Measurements from ENCODE around the gene GNL3L. TPM values are rescaled to one million over a fixed set of nuclear protein-coding genes. Genes with fewer than 3 reads are reported as not detected.
"Not testable (repeated sequence)": the region's sequence is repeated elsewhere in the genome, so short reads cannot be mapped to it uniquely, and the experiment has no call there.

GNL3L gene, protein sequence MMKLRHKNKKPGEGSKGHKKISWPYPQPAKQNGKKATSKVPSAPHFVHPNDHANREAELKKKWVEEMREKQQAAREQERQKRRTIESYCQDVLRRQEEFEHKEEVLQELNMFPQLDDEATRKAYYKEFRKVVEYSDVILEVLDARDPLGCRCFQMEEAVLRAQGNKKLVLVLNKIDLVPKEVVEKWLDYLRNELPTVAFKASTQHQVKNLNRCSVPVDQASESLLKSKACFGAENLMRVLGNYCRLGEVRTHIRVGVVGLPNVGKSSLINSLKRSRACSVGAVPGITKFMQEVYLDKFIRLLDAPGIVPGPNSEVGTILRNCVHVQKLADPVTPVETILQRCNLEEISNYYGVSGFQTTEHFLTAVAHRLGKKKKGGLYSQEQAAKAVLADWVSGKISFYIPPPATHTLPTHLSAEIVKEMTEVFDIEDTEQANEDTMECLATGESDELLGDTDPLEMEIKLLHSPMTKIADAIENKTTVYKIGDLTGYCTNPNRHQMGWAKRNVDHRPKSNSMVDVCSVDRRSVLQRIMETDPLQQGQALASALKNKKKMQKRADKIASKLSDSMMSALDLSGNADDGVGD
- 10 to 100 TPM; 40.6 to 53.9 TPM for total RNA-seq

DNA sequence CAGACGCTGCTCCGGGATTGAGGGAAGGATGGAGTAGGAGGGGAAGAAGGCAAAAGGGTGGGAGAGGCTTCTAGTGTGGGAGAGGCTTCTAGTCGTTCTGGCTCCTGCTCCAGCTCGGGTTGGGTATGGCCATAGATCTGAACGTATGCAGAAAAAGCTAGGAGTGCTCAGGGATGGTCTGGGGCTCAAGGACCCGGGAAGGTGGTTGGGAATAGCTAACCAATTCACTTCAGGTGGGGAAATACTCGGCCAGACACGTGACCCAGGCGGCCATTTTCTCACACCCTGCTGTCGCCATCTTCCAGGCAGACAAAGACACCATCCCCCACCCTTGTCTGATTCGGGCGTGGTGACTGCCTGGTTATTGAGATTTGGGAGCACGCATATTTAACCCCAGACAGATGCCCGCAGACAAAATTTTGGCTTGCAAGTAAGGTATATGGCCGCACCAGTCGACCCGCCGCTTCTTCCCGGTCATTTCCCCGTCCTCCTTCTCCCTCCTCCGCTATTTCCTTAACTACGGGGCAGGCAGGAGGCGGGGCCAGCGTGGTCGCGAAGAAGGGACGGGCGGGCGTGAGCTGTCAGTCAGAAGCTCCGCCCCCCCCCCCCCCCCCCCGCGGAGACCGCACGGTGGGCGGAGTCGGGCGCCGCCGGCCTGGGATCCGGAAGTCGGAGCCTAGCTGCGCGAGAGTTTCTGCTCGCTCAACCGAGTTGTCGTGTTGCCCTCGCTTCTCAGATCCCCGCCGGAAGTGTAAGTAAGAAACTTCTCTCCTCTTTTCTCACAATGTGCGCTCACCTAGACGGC, at the start of gene GNL3L:
TSS of gene GNL3L (plus strand) at position 668 of the 805 bp plus-strand sequence. CDS start 2,348 bp downstream, outside the sequence.
- no peaks in the 10 kb centered on the region for H3K27me3 Mint-ChIP-seq
- peaks cover 2% of the 10 kb centered on the region for H3K9me3 Mint-ChIP-seq (ENCODE audit: low read depth)
- ATAC-seq = peak; percentile 86
- CTCF ChIA-PET = interaction anchor here (0.8 kb wide), 1 partner anchor 110 kb away, joined by 5 read pairs; no protein-coding TSS in a partner anchor
- peak within 1 kb of the TSS; percentile 94 for H3K27ac Mint-ChIP-seq
- H3K36me3 Mint-ChIP-seq = peaks cover 21% of the 10 kb centered on the region
- peaks cover 36% of the 10 kb centered on the region for H3K4me1 Mint-ChIP-seq
- H3K4me3 Mint-ChIP-seq = peak within 1 kb of the TSS; percentile 89
- DNase-seq = peak; percentile 88

DNA sequence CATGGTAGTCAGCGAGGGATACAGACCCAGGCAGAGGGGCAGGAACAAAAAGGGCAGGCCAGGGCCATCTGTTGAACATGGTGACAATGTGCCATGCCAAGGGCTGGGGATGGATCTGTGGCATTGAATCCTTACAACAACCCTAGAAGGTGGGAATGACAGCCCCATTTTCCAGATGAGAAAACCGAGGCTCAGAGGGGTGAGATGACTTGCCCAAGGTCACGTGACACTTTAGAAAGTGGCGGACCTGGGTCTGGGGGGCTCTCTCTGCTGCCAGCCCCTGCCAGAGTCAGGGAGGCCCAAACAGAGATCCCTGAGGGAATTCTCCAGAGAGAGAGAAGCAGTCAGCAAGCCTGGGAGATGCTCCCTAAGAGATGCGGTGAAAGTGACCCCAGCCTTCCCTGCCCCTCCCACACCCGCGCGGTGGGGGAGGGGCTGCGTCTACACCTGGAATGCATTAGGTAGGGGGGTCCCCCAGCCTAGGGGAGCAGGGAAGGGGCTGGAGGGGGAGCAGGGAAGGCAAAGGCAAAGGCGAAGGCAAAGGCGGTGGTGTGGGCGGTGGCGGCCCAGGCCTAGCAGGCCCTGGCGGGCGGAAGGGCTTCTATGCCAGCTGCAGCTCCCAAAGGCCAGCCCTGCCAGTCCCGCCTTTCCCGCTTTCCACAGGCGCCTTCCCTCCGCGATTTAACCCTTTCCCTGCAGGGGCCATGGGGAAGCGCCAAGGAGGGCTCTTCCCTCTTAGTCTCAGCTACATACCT, 47.0 kb upstream of the GNL3L start:
- no peak overlapping the region for H3K27ac Mint-ChIP-seq
- CTCF ChIA-PET = no interaction called here

GRCh38 chrX:54483946-54484345, 46.1 kb upstream of the GNL3L start:
- no peaks in the 10 kb centered on the region for H3K9me3 Mint-ChIP-seq (ENCODE audit: low read depth)
- CTCF ChIA-PET = no interaction called here
- no peak for DNase-seq
- no peaks in the 10 kb centered on the region for H3K27me3 Mint-ChIP-seq
- H3K4me3 Mint-ChIP-seq = no peak overlapping the region
- no peak overlapping the region for H3K27ac Mint-ChIP-seq
- no peaks in the 10 kb centered on the region for H3K36me3 Mint-ChIP-seq
- no peaks in the 10 kb centered on the region for H3K4me1 Mint-ChIP-seq
- ATAC-seq = no peak

More for the DNA sequence above, 47.0 kb upstream of the GNL3L start:
- Mint-ChIP-seq H3K27me3 (no peaks in the 10 kb centered on the region), H3K9me3 (ENCODE audit: low read depth) (no peaks in the 10 kb centered on the region), H3K4me3 (no peak overlapping the region), H3K4me1 (no peaks in the 10 kb centered on the region), H3K36me3 (no peaks in the 10 kb centered on the region)
- DNase-seq (no peak), ATAC-seq (no peak)

DNA sequence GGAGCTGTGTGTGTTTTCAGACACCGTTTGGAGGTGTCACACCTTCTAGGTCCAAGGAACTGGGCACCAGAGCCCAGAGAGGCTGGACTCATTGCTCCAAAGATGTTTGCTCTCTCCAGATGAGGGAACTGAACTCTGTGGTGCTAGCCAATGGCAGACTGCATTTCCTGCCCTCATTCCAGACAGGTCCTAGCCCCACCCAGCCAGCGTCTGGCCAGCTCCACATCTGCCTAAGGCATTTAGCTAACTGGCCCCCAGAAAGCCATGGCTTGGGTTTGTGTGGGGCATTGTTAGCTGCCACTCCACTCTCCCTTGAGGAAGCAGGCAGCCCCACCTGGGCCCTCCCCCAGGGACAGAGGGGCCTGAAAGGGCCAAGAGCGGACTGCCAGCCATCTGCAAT, 45.4 kb upstream of the GNL3L start:
- CTCF ChIA-PET = no interaction called here
- H3K4me3 Mint-ChIP-seq = no peak overlapping the region
- H3K27me3 Mint-ChIP-seq = no peaks in the 10 kb centered on the region
- ATAC-seq (no peak), DNase-seq (no peak)
- H3K27ac Mint-ChIP-seq = no peak overlapping the region
- H3K36me3 Mint-ChIP-seq = no peaks in the 10 kb centered on the region
- H3K4me1 Mint-ChIP-seq = no peaks in the 10 kb centered on the region
- no peaks in the 10 kb centered on the region for H3K9me3 Mint-ChIP-seq (ENCODE audit: low read depth)

GRCh38 chrX:54489819-54490218, 40.2 kb upstream of the GNL3L start:
- peaks cover 17% of the 10 kb centered on the region for H3K27me3 Mint-ChIP-seq
- CTCF ChIA-PET; H3K36me3 Mint-ChIP-seq; ATAC-seq; H3K27ac Mint-ChIP-seq; H3K4me1 Mint-ChIP-seq; H3K4me3 Mint-ChIP-seq; H3K9me3 Mint-ChIP-seq (ENCODE audit: low read depth); DNase-seq: not testable (repeated sequence)

- H3K36me3 Mint-ChIP-seq = no peaks in the 10 kb centered on the region
- H3K4me1 Mint-ChIP-seq = no peaks in the 10 kb centered on the region
- no peaks in the 10 kb centered on the region for H3K9me3 Mint-ChIP-seq (ENCODE audit: low read depth)
- peaks cover 32% of the 10 kb centered on the region for H3K27me3 Mint-ChIP-seq
- CTCF ChIA-PET = no interaction called here
- no peak for ATAC-seq
- no peak overlapping the region for H3K27ac Mint-ChIP-seq
- H3K4me3 Mint-ChIP-seq = no peak overlapping the region
- DNase-seq = no peak
These were observed 37.7 kb upstream of the GNL3L start for GRCh38 chrX:54492340-54492739.

DNA sequence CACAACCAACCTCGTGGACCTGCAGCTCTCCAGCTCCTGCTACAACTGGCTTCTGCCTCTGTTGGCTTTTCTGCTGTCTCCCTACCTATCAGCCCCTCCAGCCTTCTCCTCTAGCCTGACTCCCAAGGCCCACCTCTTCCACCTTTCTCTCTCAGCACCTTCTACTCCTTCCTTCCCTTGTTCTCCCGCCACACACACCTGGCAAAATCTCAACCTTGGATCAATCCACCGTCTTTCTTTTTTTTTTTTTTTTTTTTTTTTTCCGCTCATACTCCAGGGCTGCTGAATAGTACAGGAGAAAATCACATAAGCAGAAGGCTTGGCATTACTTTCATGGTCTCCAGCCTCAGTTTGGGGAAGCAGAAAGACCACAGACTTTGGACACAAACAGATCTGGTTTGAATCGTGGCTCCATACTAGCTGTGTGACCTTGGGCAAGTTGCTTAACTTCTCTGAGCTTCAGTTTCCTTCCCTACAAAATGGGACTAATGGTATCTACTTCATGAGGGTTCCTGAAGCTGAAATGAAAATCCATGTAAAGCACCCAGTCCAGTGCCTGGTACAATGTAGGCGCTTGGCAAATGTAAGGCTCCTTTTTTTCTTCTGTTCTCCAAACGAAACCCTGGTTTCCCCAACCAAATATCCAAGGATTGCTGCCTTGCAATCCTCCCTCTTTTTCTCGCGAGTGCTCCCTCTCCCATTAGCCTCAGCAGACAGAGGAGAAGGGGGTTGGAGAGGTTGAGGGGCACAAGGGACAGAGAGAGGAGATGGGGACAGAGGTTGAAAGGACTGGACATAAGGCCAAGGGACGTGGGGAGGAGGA, 35.6 kb upstream of the GNL3L start:
- H3K4me3 Mint-ChIP-seq = no peak overlapping the region
- DNase-seq = no peak
- no peaks in the 10 kb centered on the region for H3K9me3 Mint-ChIP-seq (ENCODE audit: low read depth)
- no peak for ATAC-seq
- CTCF ChIA-PET = no interaction called here
- peaks cover 42% of the 10 kb centered on the region for H3K27me3 Mint-ChIP-seq
- H3K36me3 Mint-ChIP-seq = no peaks in the 10 kb centered on the region
- H3K4me1 Mint-ChIP-seq = no peaks in the 10 kb centered on the region
- no peak overlapping the region for H3K27ac Mint-ChIP-seq

GRCh38 chrX:54494989-54495813, 34.8 kb upstream of the GNL3L start:
- CTCF ChIA-PET = no interaction called here

GRCh38 chrX:54495814-54496516, 34.1 kb upstream of the GNL3L start, which contains the start of gene FGD1:
Gene FGD1, minus strand, starts transcription at chrX:54496234. Its CDS starts 802 bp downstream, at chrX:54495432.
- peak; percentile 27 for ATAC-seq
- no peaks in the 10 kb centered on the region for H3K36me3 Mint-ChIP-seq

More at GRCh38 chrX:54494989-54495813, 34.8 kb upstream of the GNL3L start:
- H3K27ac Mint-ChIP-seq = no peak overlapping the region
- H3K4me1 Mint-ChIP-seq = no peaks in the 10 kb centered on the region
- DNase-seq = no peak
- no peaks in the 10 kb centered on the region for H3K36me3 Mint-ChIP-seq
- ATAC-seq = no peak
- peak overlapping the region; percentile 44 for H3K4me3 Mint-ChIP-seq
- H3K9me3 Mint-ChIP-seq (ENCODE audit: low read depth) = no peaks in the 10 kb centered on the region
- peaks cover 44% of the 10 kb centered on the region for H3K27me3 Mint-ChIP-seq

GRCh38 chrX:54496517-54496852, 33.5 kb upstream of the GNL3L start:
- no peaks in the 10 kb centered on the region for H3K36me3 Mint-ChIP-seq
- ATAC-seq (no peak), DNase-seq (no peak)
- H3K27me3 Mint-ChIP-seq = peaks cover 48% of the 10 kb centered on the region
- H3K27ac Mint-ChIP-seq = no peak overlapping the region
- CTCF ChIA-PET = no interaction called here
- H3K4me3 Mint-ChIP-seq = no peak overlapping the region
- H3K4me1 Mint-ChIP-seq = no peaks in the 10 kb centered on the region
- no peaks in the 10 kb centered on the region for H3K9me3 Mint-ChIP-seq (ENCODE audit: low read depth)

More at GRCh38 chrX:54495814-54496516, 34.1 kb upstream of the GNL3L start, which contains the start of gene FGD1:
- H3K4me3 Mint-ChIP-seq = peak within 1 kb of the TSS; percentile 44
- no peaks in the 10 kb centered on the region for H3K9me3 Mint-ChIP-seq (ENCODE audit: low read depth)
- CTCF ChIA-PET = no interaction called here
- peaks cover 48% of the 10 kb centered on the region for H3K27me3 Mint-ChIP-seq
- H3K4me1 Mint-ChIP-seq = no peaks in the 10 kb centered on the region
- peak; percentile 39 for DNase-seq
- H3K27ac Mint-ChIP-seq = no peak within 1 kb of the TSS

GRCh38 chrX:54496936-54497335, 33.1 kb upstream of the GNL3L start:
- no peak for ATAC-seq
- CTCF ChIA-PET = no interaction called here
- H3K27ac Mint-ChIP-seq = no peak overlapping the region

More at GRCh38 chrX:54496936-54497335, 33.1 kb upstream of the GNL3L start:
- no peak for DNase-seq
- Mint-ChIP-seq H3K9me3 (ENCODE audit: low read depth) (no peaks in the 10 kb centered on the region), H3K27me3 (peaks cover 48% of the 10 kb centered on the region), H3K4me3 (no peak overlapping the region), H3K36me3 (no peaks in the 10 kb centered on the region), H3K4me1 (no peaks in the 10 kb centered on the region)

Data from activated CD8-positive, alpha-beta memory T cell treated with anti-CD3 and anti-CD28 coated beads, Interleukin-2, amount 10 ng/mL, durations not matched to agents 7 days and 5 days (primary cell).